SU-DHL-6 (cell line): ENCODE data around the gene CHI3L2.

Experiments
- EZH2phosphoT487 ChIP-seq: fragments of 200-600 bp; sonication (generic), shearing (Covaris generic); conservative IDR thresholded peaks from 2 replicates; pipeline ENCODE4 v1.6.1; 2018; ENCODE audit warnings: mild to moderate bottlenecking, antibody characterized with exemption, low read length, moderate library complexity, mixed read lengths
- TF ChIP-seq, protein P1 (sequence below): fragments of 200-600 bp; sonication (generic); IDR thresholded peaks from one replicate; pipeline ENCODE4 v1.5.1; 2017; ENCODE audit warnings: antibody characterized with exemption, mild to moderate bottlenecking, low read length, moderate library complexity; ENCODE audit not compliant: insufficient read depth, poor library complexity, severe bottlenecking

- TF ChIP-seq, protein P1, sequence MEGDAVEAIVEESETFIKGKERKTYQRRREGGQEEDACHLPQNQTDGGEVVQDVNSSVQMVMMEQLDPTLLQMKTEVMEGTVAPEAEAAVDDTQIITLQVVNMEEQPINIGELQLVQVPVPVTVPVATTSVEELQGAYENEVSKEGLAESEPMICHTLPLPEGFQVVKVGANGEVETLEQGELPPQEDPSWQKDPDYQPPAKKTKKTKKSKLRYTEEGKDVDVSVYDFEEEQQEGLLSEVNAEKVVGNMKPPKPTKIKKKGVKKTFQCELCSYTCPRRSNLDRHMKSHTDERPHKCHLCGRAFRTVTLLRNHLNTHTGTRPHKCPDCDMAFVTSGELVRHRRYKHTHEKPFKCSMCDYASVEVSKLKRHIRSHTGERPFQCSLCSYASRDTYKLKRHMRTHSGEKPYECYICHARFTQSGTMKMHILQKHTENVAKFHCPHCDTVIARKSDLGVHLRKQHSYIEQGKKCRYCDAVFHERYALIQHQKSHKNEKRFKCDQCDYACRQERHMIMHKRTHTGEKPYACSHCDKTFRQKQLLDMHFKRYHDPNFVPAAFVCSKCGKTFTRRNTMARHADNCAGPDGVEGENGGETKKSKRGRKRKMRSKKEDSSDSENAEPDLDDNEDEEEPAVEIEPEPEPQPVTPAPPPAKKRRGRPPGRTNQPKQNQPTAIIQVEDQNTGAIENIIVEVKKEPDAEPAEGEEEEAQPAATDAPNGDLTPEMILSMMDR = no peak
- TF ChIP-seq EZH2phosphoT487 = no peak
Measured at GRCh38 chr1:111285879-111286278, 58.4 kb downstream of the CHI3L2 start.
